Fibroblast of upper back skin (primary cell): ENCODE results near the gene VGLL4.

Source experiments
- DNase-seq: peaks from one replicate; pipeline ENCODE4 v3.0.0-alpha.2; 2013

The VGLL4 gene

GRCh38 chr3:11563159-11563864 lies 80.4 kb downstream of the VGLL4 start:
- no peak for DNase-seq

- DNase-seq = no peak
Observed at GRCh38 chr3:11562277-11562881, 81.3 kb downstream of the VGLL4 start.

GRCh38 chr3:11560746-11561145 lies 83.0 kb downstream of the VGLL4 start:
- DNase-seq = no peak

GRCh38 chr3:11559816-11560633 lies 83.7 kb downstream of the VGLL4 start:
- DNase-seq = no peak

GRCh38 chr3:11558918-11559815 lies 84.5 kb downstream of the VGLL4 start:
- DNase-seq = no peak

GRCh38 chr3:11558411-11558903 lies 85.3 kb downstream of the VGLL4 start:
- peak; percentile 51 for DNase-seq

- peak; percentile 83 for DNase-seq
Observed at GRCh38 chr3:11558002-11558401, 85.7 kb downstream of the VGLL4 start.

- peak; percentile 95 for DNase-seq
Observed at GRCh38 chr3:11556851-11557644, 86.7 kb downstream of the VGLL4 start.

GRCh38 chr3:11555881-11556633 lies 87.7 kb downstream of the VGLL4 start:
- no peak for DNase-seq

GRCh38 chr3:11555211-11555782 lies 88.4 kb downstream of the VGLL4 start:
- no peak for DNase-seq

- no peak for DNase-seq
Observed at GRCh38 chr3:11554666-11555065, 89.0 kb downstream of the VGLL4 start.

GRCh38 chr3:11554236-11554610 lies 89.5 kb downstream of the VGLL4 start:
- DNase-seq = no peak

GRCh38 chr3:11553436-11554235 lies 90.1 kb downstream of the VGLL4 start:
- no peak for DNase-seq

GRCh38 chr3:11552289-11553264 lies 91.1 kb downstream of the VGLL4 start:
- DNase-seq = no peak

- no peak for DNase-seq
Observed at GRCh38 chr3:11551036-11551435, 92.7 kb downstream of the VGLL4 start.

- DNase-seq = peak; percentile 35
Observed at GRCh38 chr3:11549580-11550140, 94.1 kb downstream of the VGLL4 start.

- DNase-seq = peak; percentile 93
Observed at GRCh38 chr3:11548721-11549131, 95.0 kb downstream of the VGLL4 start.

- DNase-seq = no peak
Observed at GRCh38 chr3:11547498-11547897, 96.2 kb downstream of the VGLL4 start.
